Naive thymus-derived CD4-positive, alpha-beta T cell (primary cell): ENCODE data around the gene RETN. TPM values are rescaled to one million over a fixed set of nuclear protein-coding genes. Genes with fewer than 3 reads are reported as not detected.
A peak's percentile ranks its signal among the peaks of the same experiment; 100 is the strongest.

Experiments
- ATAC-seq: fragments of 150-1000 bp; cut with Tn5 transposase; 2 replicates; pipeline ENCODE4 v1.10.0; 2021; ENCODE audit warnings: mild to moderate bottlenecking, moderate library complexity
- CTCF ChIA-PET: fragments of 350-600 bp; sonication (Branson Sonifier 250); formaldehyde crosslinking; loops from one replicate; lab custom pipeline; 2021; ENCODE audit warnings: antibody characterized with exemption; lab: Charles Lee
- POLR2A ChIA-PET: fragments of 350-600 bp; sonication (Branson Sonifier 250); formaldehyde crosslinking; loops from one replicate; lab custom pipeline; 2021; ENCODE audit warnings: antibody characterized with exemption, inconsistent platforms; lab: Charles Lee
- DNase-seq, 9 donors: peaks; one replicate each; pipeline versions ENCODE4 v3.0.0 to v3.0.0-alpha.2; 2020 to 2022; ENCODE audit warnings: mixed read lengths in 1 of 9
- H3K27ac ChIP-seq: one replicate; pipeline ENCODE4 v1.7.0; 2013; ENCODE audit warnings: mild to moderate bottlenecking, low read depth, low read length, moderate library complexity
- H3K27me3 ChIP-seq, 2 donors: one replicate each; pipeline ENCODE4 v1.7.0; 2013; ENCODE audit warnings: low read length in 2 of 2, mild to moderate bottlenecking in 2 of 2, moderate library complexity in 2 of 2; ENCODE audit not compliant: control insufficient read depth in 2 of 2, insufficient read depth in 2 of 2
- H3K36me3 ChIP-seq, 3 experiments: 1 replicate in 2 of 3; 2 replicates in 1 of 3; pipeline ENCODE4 v1.7.0; 2013; ENCODE audit warnings: low read length in 3 of 3, mild to moderate bottlenecking in 3 of 3, moderate library complexity in 1 of 3; ENCODE audit not compliant: insufficient read depth in 3 of 3, control insufficient read depth in 2 of 3
- H3K4me1 ChIP-seq, 2 donors: one replicate each; pipeline ENCODE4 v1.7.0; 2013; ENCODE audit warnings: low read length in 2 of 2, mild to moderate bottlenecking in 2 of 2, moderate library complexity in 1 of 2; ENCODE audit not compliant: control insufficient read depth in 2 of 2, insufficient read depth in 2 of 2
- H3K4me3 ChIP-seq: 2 replicates; pipeline ENCODE4 v1.7.0; 2013; ENCODE audit warnings: mild to moderate bottlenecking, low read length
- H3K9me3 ChIP-seq, 3 experiments: 1 replicate in 2 of 3; 2 replicates in 1 of 3; pipeline ENCODE4 v1.7.0; 2013; ENCODE audit warnings: low read length in 3 of 3; ENCODE audit not compliant: control insufficient read depth in 2 of 3
- H3K27ac Mint-ChIP-seq, 9 donors: one replicate each; pipeline ENCODE4 v1.8.0; 2020 to 2022; ENCODE audit warnings: mixed read lengths in 9 of 9, mild to moderate bottlenecking in 8 of 9, moderate library complexity in 5 of 9, inconsistent platforms in 2 of 9
- H3K27me3 Mint-ChIP-seq, 5 donors: one replicate each; pipeline ENCODE4 v1.8.0; 2021 to 2022; ENCODE audit warnings: mixed read lengths in 5 of 5, mild to moderate bottlenecking in 1 of 5
- H3K36me3 Mint-ChIP-seq, 5 donors: one replicate each; pipeline ENCODE4 v1.8.0; 2020 to 2022; ENCODE audit warnings: mixed read lengths in 5 of 5, mild to moderate bottlenecking in 3 of 5, inconsistent platforms in 1 of 5
- H3K4me1 Mint-ChIP-seq, 7 donors: one replicate each; pipeline ENCODE4 v1.8.0; 2020 to 2022; ENCODE audit warnings: mixed read lengths in 7 of 7, mild to moderate bottlenecking in 3 of 7, inconsistent platforms in 1 of 7
- H3K4me3 Mint-ChIP-seq, 10 donors: one replicate each; pipeline ENCODE4 v1.8.0; 2020 to 2022; ENCODE audit warnings: mild to moderate bottlenecking in 10 of 10, mixed read lengths in 10 of 10, moderate library complexity in 6 of 10, inconsistent platforms in 2 of 10
- H3K9me3 Mint-ChIP-seq, 11 donors: one replicate each; pipeline ENCODE4 v1.8.0; 2020 to 2022; ENCODE audit warnings: mixed read lengths in 11 of 11, mild to moderate bottlenecking in 4 of 11, inconsistent platforms in 1 of 11, moderate library complexity in 1 of 11
- intact Hi-C, 2 donors: fragments of 100-400 bp; cut with micrococcal nuclease; formaldehyde crosslinking; loops; one replicate each; pipeline ENCODE4 v1.15.1; 2023
- polyA plus RNA-seq, 2 donors: library from polyadenylated mRNA; unstranded; fragments of 300-500 nt; fragmentation: Illumina TruSeq; gene quantifications; one replicate each; pipeline ENCODE4 v1.2.3, GENCODE V29; 2021
- total RNA-seq, 6 experiments: library from RNA in 5 of 6; stranded (reverse) in 5 of 6; gene quantifications; 1 replicate in 5 of 6; 2 replicates in 1 of 6; pipeline ENCODE4 v1.2.3 and lab custom pipeline; 2021 to 2026

The RETN gene
- total and polyA plus RNA-seq, 7 experiments from 2014 or later = 3.4 TPM; not detected in 6

DNA sequence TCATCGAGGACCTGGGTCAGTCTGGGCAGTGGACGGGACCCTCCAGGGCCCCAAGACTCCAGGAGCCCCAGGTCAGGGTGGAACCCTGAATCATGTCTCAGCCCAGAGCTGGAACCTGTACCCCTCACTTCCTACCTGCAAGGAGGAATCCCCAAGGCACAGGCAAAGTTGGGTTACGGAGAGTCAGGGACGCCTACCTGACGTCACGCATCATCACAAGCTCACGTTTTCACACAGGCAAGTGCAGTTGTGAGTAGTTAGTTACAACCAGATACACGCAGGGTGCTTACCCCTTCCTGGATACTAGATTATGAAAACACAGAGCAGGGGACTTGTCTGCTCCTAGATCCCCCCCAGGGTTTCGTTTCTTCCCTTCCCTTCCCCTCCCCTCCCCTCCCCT, 1.9 kb downstream of the RETN start:
- no peaks in the 10 kb centered on the region for H3K4me1 ChIP-seq
- no peaks in the 10 kb centered on the region for H3K36me3 Mint-ChIP-seq
- POLR2A ChIA-PET = interaction anchor here (0.5 kb wide), 1 partner anchor 147 kb away, joined by 3 read pairs; no protein-coding TSS in a partner anchor
- CTCF ChIA-PET = interaction anchor here (1.5 kb wide), 1 partner anchor 10 kb away, joined by 6 read pairs; the partner anchor contains the start of gene TRAPPC5
- H3K4me3 ChIP-seq = no peak overlapping the region
- ATAC-seq (no peak), DNase-seq (no peak)
- peaks cover 0 to under 1% of the 10 kb centered on the region in 2 donors for H3K27me3 ChIP-seq
- no peaks in the 10 kb centered on the region for H3K36me3 ChIP-seq
- H3K4me1 Mint-ChIP-seq = peaks cover 13 to 21% (median 14%) of the 10 kb centered on the region in 7 donors
- H3K9me3 ChIP-seq = no peaks in the 10 kb centered on the region
- no peak overlapping the region for H3K27ac Mint-ChIP-seq
- no peak overlapping the region for H3K27ac ChIP-seq
- peaks cover 17 to 43% (median 27%) of the 10 kb centered on the region in 5 donors for H3K27me3 Mint-ChIP-seq
- intact Hi-C loops = no loop called here
- peak overlapping the region; percentile 63 to 85 (median 75) for H3K4me3 Mint-ChIP-seq
- H3K9me3 Mint-ChIP-seq = no peaks in the 10 kb centered on the region

DNA sequence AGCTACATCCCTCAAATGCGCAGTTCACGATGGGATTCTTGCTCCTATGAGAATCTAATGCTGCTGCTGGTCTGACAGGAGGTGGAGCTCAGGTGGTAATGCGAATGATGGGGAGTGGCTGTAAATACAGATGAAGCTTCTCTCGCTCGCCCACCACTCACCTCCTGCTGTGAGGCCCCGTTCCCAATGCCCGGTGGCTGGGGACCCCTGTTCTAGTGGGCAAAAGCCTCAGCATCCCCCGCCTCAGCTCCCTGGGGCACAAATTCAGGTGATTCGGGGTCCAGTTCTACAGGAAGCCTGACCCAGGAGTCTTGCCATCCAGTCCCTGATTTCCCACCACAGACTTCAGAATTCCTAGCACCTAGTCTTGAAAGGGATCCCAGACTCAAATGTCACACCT, 3.7 kb downstream of the RETN start:
- H3K4me1 ChIP-seq = peaks cover 4 to 9% of the 10 kb centered on the region in 2 donors
- H3K27ac Mint-ChIP-seq = no peak overlapping the region

DNA sequence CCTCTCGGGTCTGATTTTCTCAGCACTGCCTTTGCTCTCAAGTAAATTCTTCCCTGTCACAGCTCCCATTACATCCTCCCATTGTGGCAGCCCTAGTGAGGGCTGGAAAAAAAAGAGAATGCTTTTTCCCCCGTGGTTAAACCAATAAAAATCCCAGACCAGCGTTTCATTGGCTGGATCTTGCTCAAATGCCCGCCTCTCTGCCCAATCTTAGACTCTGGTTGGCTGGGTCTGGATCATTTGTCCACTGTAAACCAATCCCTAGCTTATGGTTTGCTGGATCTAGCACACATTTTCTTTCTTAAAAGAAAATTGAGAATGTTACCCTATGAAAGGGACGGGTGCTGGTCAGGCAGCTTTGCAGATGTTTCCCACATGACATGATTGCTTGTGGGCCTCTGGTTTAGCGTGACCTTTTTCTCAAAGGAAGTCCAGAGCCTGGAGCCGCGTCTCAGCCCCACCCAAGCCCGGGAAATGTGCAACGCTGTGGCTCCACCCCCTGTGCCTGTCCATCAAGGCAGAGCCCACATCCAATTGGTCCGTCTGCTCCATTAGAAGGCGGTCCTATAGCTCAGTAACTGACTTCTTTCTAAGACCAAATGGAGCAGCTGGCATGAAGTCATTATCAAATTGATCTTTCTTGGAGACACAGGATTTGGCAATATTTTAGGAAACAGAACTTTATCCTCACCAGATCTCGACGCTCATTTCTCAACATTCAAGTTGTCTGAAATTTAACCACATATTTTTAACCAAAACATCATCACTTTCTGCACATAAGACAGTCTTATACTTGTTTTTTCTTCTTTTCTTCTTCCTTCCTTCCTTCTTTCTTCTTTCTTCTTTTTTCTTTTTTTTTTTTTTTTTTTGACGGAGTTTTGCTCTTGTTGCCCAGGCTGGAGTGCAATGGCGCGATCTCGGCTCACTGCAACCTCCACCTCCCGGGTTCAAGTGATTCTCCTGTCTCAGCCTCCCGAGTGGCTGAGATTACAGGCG, 5.5 kb downstream of the RETN start:
- peaks cover 28 to 47% (median 36%) of the 10 kb centered on the region in 7 donors for H3K4me1 Mint-ChIP-seq
- H3K27me3 Mint-ChIP-seq = peaks cover 18 to 56% (median 29%) of the 10 kb centered on the region in 5 donors
- H3K27ac Mint-ChIP-seq = peak overlapping the region in 1 of 9 donors; percentile 12

More for the DNA sequence above, 3.7 kb downstream of the RETN start:
- Mint-ChIP-seq H3K4me3 (no peak overlapping the region), H3K27me3 (peaks cover 18 to 51% (median 31%) of the 10 kb centered on the region in 5 donors), H3K4me1 (peaks cover 24 to 37% (median 31%) of the 10 kb centered on the region in 7 donors), H3K9me3 (no peaks in the 10 kb centered on the region), H3K36me3 (no peaks in the 10 kb centered on the region)
- ChIA-PET CTCF (interaction anchor here (0.6 kb wide), 1 partner anchor 14 kb away, joined by 5 read pairs; no protein-coding TSS in a partner anchor), POLR2A (no interaction called here)
- no peak for ATAC-seq
- Histone ChIP-seq H3K4me3 (no peak overlapping the region), H3K27ac (no peak overlapping the region), H3K36me3 (no peaks in the 10 kb centered on the region), H3K9me3 (no peaks in the 10 kb centered on the region), H3K27me3 (peaks cover 0 to 6% of the 10 kb centered on the region in 2 donors)
- DNase-seq = no peak
- intact Hi-C loops = no loop called here

DNA sequence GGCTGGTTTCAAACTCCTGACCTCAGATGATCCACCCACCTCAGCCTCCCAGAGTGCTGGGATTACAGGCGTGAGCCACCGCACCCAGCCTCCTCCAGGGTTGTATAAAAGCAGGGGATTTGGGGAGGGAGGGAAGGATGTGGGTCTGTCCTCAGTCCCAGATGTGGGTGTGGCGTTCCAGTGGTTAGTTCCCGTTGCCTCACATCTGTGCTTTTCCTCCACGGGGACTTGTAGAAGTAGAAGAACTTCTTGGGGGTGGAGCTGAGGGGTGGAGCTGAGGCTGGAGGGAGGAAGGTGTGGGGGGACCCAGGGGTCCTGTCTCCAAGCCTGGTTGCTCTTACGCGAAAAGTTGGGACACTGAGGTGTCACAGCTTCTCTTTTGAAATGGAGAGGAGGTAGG, 7.5 kb downstream of the RETN start:
- H3K36me3 ChIP-seq = peaks cover 0 to 6% (median 0%) of the 10 kb centered on the region in 3 experiments
- ChIA-PET POLR2A (interaction anchor here (1.2 to 1.9 kb wide), 2 partner anchors 30 to 124 kb away, joined by 3 to 6 read pairs; no protein-coding TSS in a partner anchor), CTCF (interaction anchor here (0.6 to 1.9 kb wide), 3 partner anchors 107 to 124 kb away, joined by 3 to 6 read pairs (median 5); no protein-coding TSS in a partner anchor)
- DNase-seq (no peak), ATAC-seq (no peak)
- no peak overlapping the region for H3K27ac ChIP-seq
- Mint-ChIP-seq H3K27ac (no peak overlapping the region), H3K4me1 (peaks cover 28 to 50% (median 43%) of the 10 kb centered on the region in 7 donors), H3K27me3 (peaks cover 10 to 42% (median 17%) of the 10 kb centered on the region in 5 donors), H3K36me3 (no peaks in the 10 kb centered on the region), H3K4me3 (peak overlapping the region in 9 of 10 donors; percentile 26 to 76 (median 48)), H3K9me3 (peaks cover 0 to 2% (median 0%) of the 10 kb centered on the region in 11 donors)
- H3K9me3 ChIP-seq = no peaks in the 10 kb centered on the region
- peaks cover 0 to 6% of the 10 kb centered on the region in 2 donors for H3K27me3 ChIP-seq
- no peak overlapping the region for H3K4me3 ChIP-seq
- intact Hi-C loops = no loop called here
- H3K4me1 ChIP-seq = peaks cover 19 to 26% of the 10 kb centered on the region in 2 donors

More for the DNA sequence above, 5.5 kb downstream of the RETN start:
- ChIA-PET CTCF (interaction anchor here (0.9 kb wide), 1 partner anchor 19 kb away, joined by 4 read pairs; no protein-coding TSS in a partner anchor), POLR2A (no interaction called here)
- ATAC-seq = peak; percentile 77
- H3K4me3 ChIP-seq = no peak overlapping the region
- peaks cover 8 to 14% of the 10 kb centered on the region in 2 donors for H3K4me1 ChIP-seq
- Mint-ChIP-seq H3K4me3 (no peak overlapping the region), H3K9me3 (peaks cover 0 to under 1% (median 0%) of the 10 kb centered on the region in 11 donors), H3K36me3 (no peaks in the 10 kb centered on the region)
- no peak for DNase-seq
- intact Hi-C loops = no loop called here
- H3K36me3 ChIP-seq = no peaks in the 10 kb centered on the region
- H3K9me3 ChIP-seq = no peaks in the 10 kb centered on the region
- H3K27ac ChIP-seq = no peak overlapping the region
- peaks cover 0 to 6% of the 10 kb centered on the region in 2 donors for H3K27me3 ChIP-seq

DNA sequence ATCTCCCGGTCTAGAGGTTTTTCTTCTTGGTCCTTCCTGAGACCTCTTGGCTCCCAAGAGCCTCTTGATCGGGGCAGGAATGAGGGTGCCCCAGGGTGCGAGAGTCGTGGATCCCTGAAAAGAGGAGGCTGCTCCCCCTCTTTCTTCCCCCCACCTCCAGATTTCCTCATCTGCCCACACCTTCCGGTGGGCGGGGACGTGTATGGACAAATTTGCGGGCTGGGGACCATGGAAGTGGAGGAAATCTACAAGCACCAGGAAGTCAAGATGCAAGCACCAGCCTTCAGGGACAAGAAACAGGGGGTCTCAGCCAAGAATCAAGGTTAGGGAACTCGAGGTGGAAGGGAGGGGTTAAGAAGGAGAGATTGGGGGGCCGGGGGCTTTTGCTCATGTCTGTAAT, 8.0 kb downstream of the RETN start, which contains the start of gene MCEMP1:
MCEMP1 (plus strand) TSS at position 237 of the 400 bp plus-strand sequence; CDS start at position 268, 31 bp downstream.
- Mint-ChIP-seq H3K36me3 (peaks cover 0 to 2% (median 0%) of the 10 kb centered on the region in 5 donors), H3K9me3 (peaks cover 0 to 2% (median 0%) of the 10 kb centered on the region in 11 donors), H3K27me3 (peaks cover 6 to 37% (median 15%) of the 10 kb centered on the region in 5 donors), H3K4me3 (peak within 1 kb of the TSS in 9 of 10 donors; percentile 26 to 80 (median 50)), H3K27ac (peak within 1 kb of the TSS in 2 of 9 donors; percentile 23 to 85), H3K4me1 (peaks cover 31 to 54% (median 47%) of the 10 kb centered on the region in 7 donors)
- Histone ChIP-seq H3K4me3 (no peak within 1 kb of the TSS), H3K27me3 (peaks cover 0 to 6% of the 10 kb centered on the region in 2 donors), H3K4me1 (peaks cover 24 to 27% of the 10 kb centered on the region in 2 donors), H3K36me3 (peaks cover 0 to 6% (median 0%) of the 10 kb centered on the region in 3 experiments), H3K27ac (no peak within 1 kb of the TSS), H3K9me3 (no peaks in the 10 kb centered on the region)
- CTCF ChIA-PET = interaction anchor here (1.3 to 1.9 kb wide), 3 partner anchors 109 to 123 kb away, joined by 5 to 6 read pairs (median 5); no protein-coding TSS in a partner anchor
- ATAC-seq = no peak
- intact Hi-C loops = no loop called here
- POLR2A ChIA-PET = interaction anchor here (1.9 kb wide), 1 partner anchor 123 kb away, joined by 6 read pairs; no protein-coding TSS in a partner anchor
- no peak for DNase-seq
